Duodenal mucosa (tissue), 2 donors: Measurements from ENCODE around the gene TESK2.

Experiments
- H3K27ac ChIP-seq: one replicate; pipeline ENCODE4 v1.7.0; 2013; ENCODE audit warnings: low read depth, low read length
- H3K27me3 ChIP-seq, 2 donors: one replicate each; pipeline ENCODE4 v1.7.0; 2013; ENCODE audit warnings: low read length in 2 of 2, control low read depth in 1 of 2; ENCODE audit not compliant: insufficient read depth in 2 of 2, control insufficient read depth in 1 of 2
- H3K36me3 ChIP-seq, 2 donors: one replicate each; pipeline ENCODE4 v1.7.0; 2013; ENCODE audit warnings: low read length in 2 of 2, control low read depth in 1 of 2; ENCODE audit not compliant: insufficient read depth in 2 of 2, control insufficient read depth in 1 of 2
- H3K4me1 ChIP-seq, 2 donors: one replicate each; pipeline ENCODE4 v1.7.0; 2013; ENCODE audit warnings: low read length in 2 of 2, control low read depth in 1 of 2; ENCODE audit not compliant: insufficient read depth in 2 of 2, control insufficient read depth in 1 of 2
- H3K4me3 ChIP-seq, 2 donors: one replicate each; pipeline ENCODE4 v1.7.0; 2013; ENCODE audit warnings: low read length in 2 of 2, low read depth in 1 of 2
- H3K9ac ChIP-seq, 2 donors: one replicate each; pipeline ENCODE4 v1.7.0; 2013; ENCODE audit warnings: low read length in 2 of 2, low read depth in 1 of 2
- H3K9me3 ChIP-seq, 2 donors: one replicate each; pipeline ENCODE4 v1.7.0; 2013; ENCODE audit warnings: low read length in 2 of 2, control low read depth in 1 of 2; ENCODE audit not compliant: control insufficient read depth in 1 of 2

Gene TESK2

GRCh38 chr1:45510036-45510971, 19.3 kb upstream of the TESK2 start:
- no peaks in the 10 kb centered on the region for H3K9me3 ChIP-seq
- H3K36me3 ChIP-seq = peaks cover 41 to 75% of the 10 kb centered on the region in 2 donors
- H3K4me1 ChIP-seq = peaks cover 7 to 8% of the 10 kb centered on the region in 2 donors
- H3K27me3 ChIP-seq = no peaks in the 10 kb centered on the region
- H3K4me3 ChIP-seq = no peak overlapping the region
- H3K9ac ChIP-seq = no peak overlapping the region
- no peak overlapping the region for H3K27ac ChIP-seq

- Histone ChIP-seq H3K27me3 (no peaks in the 10 kb centered on the region), H3K27ac (no peak overlapping the region), H3K36me3 (peaks cover 32 to 57% of the 10 kb centered on the region in 2 donors), H3K9me3 (no peaks in the 10 kb centered on the region), H3K4me3 (no peak overlapping the region), H3K9ac (no peak overlapping the region), H3K4me1 (no peaks in the 10 kb centered on the region)
These were observed 17.6 kb upstream of the TESK2 start for GRCh38 chr1:45508295-45509151.

- no peaks in the 10 kb centered on the region for H3K4me1 ChIP-seq
- H3K27ac ChIP-seq = no peak overlapping the region
- peaks cover 32 to 51% of the 10 kb centered on the region in 2 donors for H3K36me3 ChIP-seq
- H3K9ac ChIP-seq = no peak overlapping the region
- no peak overlapping the region for H3K4me3 ChIP-seq
- H3K27me3 ChIP-seq = no peaks in the 10 kb centered on the region
- H3K9me3 ChIP-seq = no peaks in the 10 kb centered on the region
These were observed 16.9 kb upstream of the TESK2 start for GRCh38 chr1:45507893-45508292.

GRCh38 chr1:45507195-45507594, 16.2 kb upstream of the TESK2 start:
- no peak overlapping the region for H3K9ac ChIP-seq
- H3K27me3 ChIP-seq = no peaks in the 10 kb centered on the region
- H3K9me3 ChIP-seq = no peaks in the 10 kb centered on the region
- H3K4me3 ChIP-seq = no peak overlapping the region
- no peak overlapping the region for H3K27ac ChIP-seq
- no peaks in the 10 kb centered on the region for H3K4me1 ChIP-seq
- peaks cover 29 to 44% of the 10 kb centered on the region in 2 donors for H3K36me3 ChIP-seq

GRCh38 chr1:45503462-45504360, 12.7 kb upstream of the TESK2 start:
- Histone ChIP-seq H3K9ac (no peak overlapping the region), H3K27me3 (no peaks in the 10 kb centered on the region), H3K36me3 (peaks cover 4 to 17% of the 10 kb centered on the region in 2 donors), H3K9me3 (no peaks in the 10 kb centered on the region), H3K27ac (no peak overlapping the region), H3K4me3 (no peak overlapping the region), H3K4me1 (peaks cover 21 to 23% of the 10 kb centered on the region in 2 donors)

- Histone ChIP-seq H3K9ac (peak overlapping the region; percentile 25 to 48), H3K9me3 (no peaks in the 10 kb centered on the region), H3K4me1 (peaks cover 25 to 27% of the 10 kb centered on the region in 2 donors), H3K27ac (no peak overlapping the region), H3K36me3 (peaks cover 0 to 4% of the 10 kb centered on the region in 2 donors), H3K4me3 (peak overlapping the region in 1 of 2 donors; percentile 99), H3K27me3 (no peaks in the 10 kb centered on the region)
These were observed 10.5 kb upstream of the TESK2 start for GRCh38 chr1:45501505-45501859.

GRCh38 chr1:45499415-45499769, 8.4 kb upstream of the TESK2 start:
- H3K9me3 ChIP-seq = no peaks in the 10 kb centered on the region
- H3K27ac ChIP-seq = no peak overlapping the region

GRCh38 chr1:45498279-45498678, 7.3 kb upstream of the TESK2 start:
- Histone ChIP-seq H3K4me3 (no peak overlapping the region), H3K36me3 (no peaks in the 10 kb centered on the region), H3K27me3 (no peaks in the 10 kb centered on the region), H3K4me1 (peaks cover 25 to 27% of the 10 kb centered on the region in 2 donors), H3K9me3 (no peaks in the 10 kb centered on the region), H3K9ac (no peak overlapping the region), H3K27ac (no peak overlapping the region)

More at GRCh38 chr1:45499415-45499769, 8.4 kb upstream of the TESK2 start:
- peak overlapping the region; percentile 89 to 99 for H3K4me3 ChIP-seq
- no peaks in the 10 kb centered on the region for H3K27me3 ChIP-seq
- H3K36me3 ChIP-seq = no peaks in the 10 kb centered on the region
- H3K4me1 ChIP-seq = peaks cover 25 to 27% of the 10 kb centered on the region in 2 donors
- peak overlapping the region; percentile 73 to 87 for H3K9ac ChIP-seq

GRCh38 chr1:45493116-45493697, 2.2 kb upstream of the TESK2 start:
- Histone ChIP-seq H3K4me1 (peaks cover 9 to 14% of the 10 kb centered on the region in 2 donors), H3K9me3 (no peaks in the 10 kb centered on the region), H3K27me3 (no peaks in the 10 kb centered on the region), H3K4me3 (no peak overlapping the region), H3K27ac (no peak overlapping the region), H3K36me3 (no peaks in the 10 kb centered on the region), H3K9ac (no peak overlapping the region)
